ENCODE results near the gene MAST1.

DNA sequence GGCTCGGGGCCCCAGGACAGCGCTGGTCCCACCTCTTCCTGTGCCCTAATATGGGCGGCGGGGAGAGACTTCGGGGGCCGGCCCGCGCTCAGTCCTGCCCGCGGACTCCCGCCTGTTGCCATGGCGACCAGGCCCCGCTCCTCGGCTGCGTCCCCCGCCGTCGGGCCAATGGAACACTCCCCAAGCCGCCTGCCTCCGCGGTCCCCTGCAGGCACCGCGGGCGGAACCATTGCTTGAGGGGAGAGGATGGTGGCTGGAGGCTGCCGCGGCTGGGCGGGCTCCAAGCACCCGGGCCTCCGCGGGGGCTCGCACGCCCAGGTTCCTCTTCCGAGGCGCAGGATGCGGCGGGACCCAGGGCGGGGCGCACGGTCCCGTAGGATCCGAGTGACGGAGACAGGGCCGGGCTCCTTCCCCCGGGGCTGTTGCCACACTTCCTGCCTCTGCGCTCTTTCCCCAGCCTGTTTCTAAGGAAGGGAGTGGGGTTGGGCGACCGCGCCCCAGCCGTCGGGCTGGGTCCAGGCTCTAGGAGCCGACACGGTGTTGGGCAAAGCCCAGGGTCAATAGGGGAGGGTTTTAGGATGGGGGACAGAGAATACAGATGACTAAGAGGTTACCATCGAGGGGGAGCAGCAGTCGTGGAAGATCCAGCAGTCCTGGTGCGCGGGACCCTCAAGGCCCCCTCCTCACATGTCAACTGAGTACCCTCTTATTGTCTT is 48.3 kb upstream of the MAST1 start:
- TF ChIP-seq POLR2A (IDR thresholded peaks at IDR 0.05; ENCODE audit: low read depth, low read length) (peak; percentile 69; the same call in 1 of the 2 replicates), POLR2AphosphoS5 (IDR thresholded peaks at IDR 0.05; ENCODE audit: low read depth, low read length) (0 out of 2 replicates have a peak, but pooled peaks have one; percentile 65), TAF1 (IDR thresholded peaks at IDR 0.05; ENCODE audit: borderline replicate concordance, low read depth, low read length) (no peak)

All from GM12892 (cell line).